ENCODE data around the gene SCN2A. TPM values are rescaled to one million over a fixed set of nuclear protein-coding genes. Genes with fewer than 3 reads are reported as not detected.

Gene SCN2A
- total RNA-seq, 1 donor from 2014 or later, result 2.9 TPM

DNA sequence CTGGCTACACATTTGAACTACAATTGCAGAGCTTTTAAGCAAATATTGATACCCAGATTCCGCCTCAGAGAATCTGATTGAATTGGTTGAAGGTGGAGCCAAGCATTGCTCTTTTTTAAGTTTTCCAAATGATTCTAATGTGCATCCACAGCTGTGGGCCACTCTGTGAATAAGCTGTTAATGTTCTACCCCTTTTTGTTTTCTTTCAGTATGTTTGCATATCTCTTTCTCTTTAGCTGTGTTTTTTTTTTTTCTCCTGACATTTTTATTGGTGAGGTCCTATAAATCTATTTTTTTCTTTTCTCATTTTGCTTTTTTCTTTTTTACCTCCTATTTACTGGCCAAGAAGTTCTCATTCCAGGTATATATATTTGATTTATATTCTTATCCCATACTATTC, 41.9 kb upstream of the SCN2A start:
- Mint-ChIP-seq H3K9me3 (no peaks in the 10 kb centered on the region), H3K4me3 (no peak overlapping the region), H3K27ac (no peak overlapping the region), H3K36me3 (no peaks in the 10 kb centered on the region), H3K27me3 (ENCODE audit: low read depth) (peaks cover 7% of the 10 kb centered on the region), H3K4me1 (no peaks in the 10 kb centered on the region)
- TF ChIP-seq, protein P1, sequence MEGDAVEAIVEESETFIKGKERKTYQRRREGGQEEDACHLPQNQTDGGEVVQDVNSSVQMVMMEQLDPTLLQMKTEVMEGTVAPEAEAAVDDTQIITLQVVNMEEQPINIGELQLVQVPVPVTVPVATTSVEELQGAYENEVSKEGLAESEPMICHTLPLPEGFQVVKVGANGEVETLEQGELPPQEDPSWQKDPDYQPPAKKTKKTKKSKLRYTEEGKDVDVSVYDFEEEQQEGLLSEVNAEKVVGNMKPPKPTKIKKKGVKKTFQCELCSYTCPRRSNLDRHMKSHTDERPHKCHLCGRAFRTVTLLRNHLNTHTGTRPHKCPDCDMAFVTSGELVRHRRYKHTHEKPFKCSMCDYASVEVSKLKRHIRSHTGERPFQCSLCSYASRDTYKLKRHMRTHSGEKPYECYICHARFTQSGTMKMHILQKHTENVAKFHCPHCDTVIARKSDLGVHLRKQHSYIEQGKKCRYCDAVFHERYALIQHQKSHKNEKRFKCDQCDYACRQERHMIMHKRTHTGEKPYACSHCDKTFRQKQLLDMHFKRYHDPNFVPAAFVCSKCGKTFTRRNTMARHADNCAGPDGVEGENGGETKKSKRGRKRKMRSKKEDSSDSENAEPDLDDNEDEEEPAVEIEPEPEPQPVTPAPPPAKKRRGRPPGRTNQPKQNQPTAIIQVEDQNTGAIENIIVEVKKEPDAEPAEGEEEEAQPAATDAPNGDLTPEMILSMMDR (IDR thresholded peaks at IDR 0.05; ENCODE audit: unreplicated experiment), result no peak
- no peak for DNase-seq (ENCODE audit: low spot score in 2 of 2, unreplicated experiment in 2 of 2)

DNA sequence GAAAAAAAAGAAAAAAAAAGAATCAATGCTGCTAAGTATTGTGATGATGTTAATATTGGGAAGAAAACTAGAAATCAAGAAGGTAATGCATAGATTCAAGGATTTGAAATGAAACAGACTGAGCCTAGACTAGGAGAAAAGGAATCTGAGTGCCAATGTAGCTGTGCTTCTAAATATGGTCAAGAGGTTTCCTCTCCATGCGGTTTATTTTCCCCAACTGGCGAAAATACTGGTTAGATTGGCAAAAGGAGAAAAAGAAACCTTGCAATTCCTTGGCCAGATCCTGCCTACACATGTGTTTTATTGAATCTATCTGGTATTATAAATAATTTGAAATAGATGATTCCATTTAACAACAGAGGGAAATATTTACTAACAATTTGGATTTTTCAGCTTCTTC, 41.0 kb upstream of the SCN2A start:
- no peak overlapping the region for H3K4me3 Mint-ChIP-seq
- H3K4me1 Mint-ChIP-seq, result no peaks in the 10 kb centered on the region
- no peak overlapping the region for H3K27ac Mint-ChIP-seq
- DNase-seq (ENCODE audit: low spot score in 2 of 2, unreplicated experiment in 2 of 2), result no peak
- H3K9me3 Mint-ChIP-seq, result no peaks in the 10 kb centered on the region
- H3K27me3 Mint-ChIP-seq (ENCODE audit: low read depth), result peaks cover 7% of the 10 kb centered on the region
- H3K36me3 Mint-ChIP-seq, result no peaks in the 10 kb centered on the region
- TF ChIP-seq, protein P1 (IDR thresholded peaks at IDR 0.05; ENCODE audit: unreplicated experiment), result no peak

DNA sequence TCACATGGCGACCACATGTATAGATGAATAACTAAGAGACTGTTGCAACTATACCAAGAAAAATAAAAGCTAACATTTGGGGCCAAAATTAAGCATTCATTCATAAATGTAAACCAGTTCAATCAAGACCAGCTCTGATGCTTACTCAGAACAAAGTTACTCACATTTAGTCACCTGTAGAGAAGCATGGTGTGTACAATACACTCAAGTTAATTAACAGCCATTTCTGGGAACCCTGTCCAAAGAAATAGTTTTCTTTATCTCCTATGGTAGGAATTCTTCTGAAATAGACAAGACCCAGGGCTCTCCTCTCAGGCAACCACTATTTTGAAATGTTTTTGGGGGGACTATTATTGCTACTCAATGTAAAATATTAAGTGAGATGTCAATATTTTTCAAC, 37.0 kb upstream of the SCN2A start:
- H3K36me3 Mint-ChIP-seq, result no peaks in the 10 kb centered on the region
- peaks cover 3% of the 10 kb centered on the region for H3K4me1 Mint-ChIP-seq
- DNase-seq (ENCODE audit: low spot score in 2 of 2, unreplicated experiment in 2 of 2), result no peak
- H3K27ac Mint-ChIP-seq, result no peak overlapping the region
- no peak overlapping the region for H3K4me3 Mint-ChIP-seq
- H3K27me3 Mint-ChIP-seq (ENCODE audit: low read depth), result peaks cover 2% of the 10 kb centered on the region
- peaks cover 4% of the 10 kb centered on the region for H3K9me3 Mint-ChIP-seq
- TF ChIP-seq, protein P1 (IDR thresholded peaks at IDR 0.05; ENCODE audit: unreplicated experiment), result no peak

DNA sequence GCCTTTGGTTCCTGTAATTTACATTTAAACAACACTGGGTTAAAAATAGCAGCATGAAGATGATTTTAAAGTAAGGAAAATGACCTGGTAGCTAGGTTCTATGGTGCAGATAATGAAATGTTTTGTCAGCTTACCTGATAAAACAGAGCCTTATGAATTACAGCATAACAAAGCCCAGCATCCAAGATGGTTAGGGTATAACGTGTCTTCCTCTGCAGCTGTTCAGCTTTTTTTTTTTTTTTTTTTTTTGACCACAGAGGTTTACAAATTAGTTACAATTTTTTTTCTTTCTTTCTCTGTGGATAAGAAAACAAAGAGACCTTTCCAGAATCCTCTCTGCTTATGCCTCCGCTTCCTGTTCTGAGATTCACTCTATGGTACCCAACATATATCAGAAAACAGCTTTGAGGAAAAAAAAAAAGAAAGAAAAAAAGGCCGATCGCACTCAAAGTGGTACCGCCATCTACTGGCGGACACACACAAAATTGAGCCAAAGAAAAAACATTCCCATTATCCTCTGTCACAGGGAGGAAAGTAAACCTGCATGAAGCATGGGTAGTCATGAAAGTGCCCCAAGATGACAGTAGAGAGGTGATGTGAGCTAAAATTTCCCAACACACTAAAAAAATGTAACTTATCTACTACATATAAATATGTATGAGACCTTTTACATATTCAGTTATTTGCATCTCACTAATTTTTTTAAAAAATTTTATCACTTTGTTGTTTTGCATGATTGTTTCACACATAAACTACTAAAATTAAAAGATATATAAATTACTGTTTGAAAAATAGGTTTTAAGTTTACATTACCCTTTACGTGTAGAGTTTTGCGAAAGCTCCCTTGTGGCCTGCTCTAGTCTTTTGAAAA, 35.3 kb upstream of the SCN2A start, which contains the start of gene SCN3A:
Gene SCN3A (minus strand): TSS at position 362 of the 871 bp plus-strand sequence. CDS start 27,656 bp downstream, outside the sequence.
- Mint-ChIP-seq H3K4me1 (peaks cover 3% of the 10 kb centered on the region), H3K27ac (no peak within 1 kb of the TSS), H3K9me3 (peaks cover 4% of the 10 kb centered on the region), H3K36me3 (no peaks in the 10 kb centered on the region), H3K27me3 (ENCODE audit: low read depth) (peaks cover 2% of the 10 kb centered on the region), H3K4me3 (no peak within 1 kb of the TSS)
- DNase-seq (ENCODE audit: low spot score in 2 of 2, unreplicated experiment in 2 of 2), result peak in 1 of 2 experiments; percentile 51
- TF ChIP-seq, protein P1 (IDR thresholded peaks at IDR 0.05; ENCODE audit: unreplicated experiment), result peak; percentile 77

DNA sequence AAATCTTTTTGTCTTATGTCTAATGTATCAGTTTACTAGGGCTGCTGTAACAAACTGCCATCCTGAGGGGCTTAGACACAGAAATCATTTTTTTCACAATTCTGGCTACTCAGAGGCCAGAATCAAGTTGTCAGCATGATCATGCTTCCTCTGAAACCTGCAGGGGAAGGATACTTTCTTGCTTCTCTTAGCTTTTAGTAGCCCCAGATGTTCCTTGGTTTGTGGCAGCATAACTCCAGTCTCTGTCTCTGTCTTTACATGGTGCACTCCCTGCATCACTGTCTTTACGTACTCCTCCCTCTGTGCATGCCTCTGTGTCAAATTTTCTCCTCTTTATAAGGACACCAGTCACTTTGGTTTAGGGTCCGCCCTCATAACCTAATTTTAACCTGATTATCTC, 33.3 kb upstream of the SCN2A start:
- Mint-ChIP-seq H3K9me3 (peaks cover 4% of the 10 kb centered on the region), H3K27ac (no peak overlapping the region)
- TF ChIP-seq, protein P1 (IDR thresholded peaks at IDR 0.05; ENCODE audit: unreplicated experiment), result no peak

More for the DNA sequence above, 33.3 kb upstream of the SCN2A start:
- Mint-ChIP-seq H3K27me3 (ENCODE audit: low read depth) (peaks cover 2% of the 10 kb centered on the region), H3K4me1 (peaks cover 3% of the 10 kb centered on the region), H3K4me3 (no peak overlapping the region), H3K36me3 (no peaks in the 10 kb centered on the region)
- DNase-seq (ENCODE audit: low spot score in 2 of 2, unreplicated experiment in 2 of 2), result no peak

All from mesothelial cell of epicardium (in vitro differentiated cells).